HepG2 (cell line): Measurements from ENCODE around the gene TMEM74B. TPM values are rescaled to one million over a fixed set of nuclear protein-coding genes. Genes with fewer than 3 reads are reported as not detected.

Experiments used
- ATAC-seq: fragments of 200-7000 bp; cut with Tn5 transposase; 3 replicates; pipeline ENCODE4 v1.9.1; 2020; ENCODE audit warnings: mild to moderate bottlenecking, moderate library complexity
- BruUV-seq: library from RNA; stranded (reverse); fragments of 400-500 nt; replicated peaks from 2 replicates; lab custom pipeline; 2021; lab: Mats Ljungman, UMichigan
- CTCF ChIA-PET: fragments of 300-600 bp; formaldehyde crosslinking; extraction: SDS; loops from one replicate; lab custom pipeline; 2021; ENCODE audit warnings: low total read pairs, inconsistent platforms, low intra/inter-chr PET ratio; lab: Yijun Ruan, JAX
- POLR2A ChIA-PET: fragments of 350-600 bp; sonication (Branson Sonifier 250); formaldehyde crosslinking; loops from one replicate; lab custom pipeline; 2020; ENCODE audit warnings: antibody characterized with exemption, inconsistent platforms; lab: Yijun Ruan, JAX
- DNase-seq: peaks from one replicate; pipeline ENCODE4 v3.0.0-alpha.2; 2015; ENCODE audit warnings: low spot score
- FAIRE-seq: peaks from 3 replicates; lab custom pipeline; 2011; peaks lifted over from hg19 to GRCh38; lab: Jason Lieb, UNC
- H2AFZ ChIP-seq: one replicate; pipeline ENCODE4 v1.6.1; 2011; ENCODE audit warnings: low read length, inconsistent platforms
- H3K27ac ChIP-seq: fragments of 300-600 bp; 3 replicates; pipeline ENCODE4 v1.8.0; 2011; ENCODE audit warnings: mixed run types, mild to moderate bottlenecking, mixed read lengths, low read length, inconsistent platforms; ENCODE audit not compliant: insufficient read depth; ENCODE audit errors: extremely low read length
- H3K27me3 ChIP-seq, 2 experiments: fragments of 200-600 bp in 1 of 2; 2 replicates in 1 of 2; 3 replicates in 1 of 2; pipeline versions ENCODE4 v1.6.0 to v1.8.0; 2011; ENCODE audit warnings: low read length in 2 of 2, mild to moderate bottlenecking in 2 of 2, moderate library complexity in 2 of 2, inconsistent platforms in 1 of 2; ENCODE audit not compliant: insufficient read depth in 2 of 2, control insufficient read depth in 1 of 2
- H3K36me3 ChIP-seq, 2 experiments: fragments of 200-600 bp in 1 of 2; replicated peaks in 1 of 2; 2 replicates in 1 of 2; 3 replicates in 1 of 2; pipeline versions ENCODE4 v1.5.1 to v1.8.0; 2011; ENCODE audit warnings: low read length in 2 of 2, inconsistent platforms in 1 of 2; ENCODE audit not compliant: insufficient read depth in 2 of 2, control insufficient read depth in 1 of 2
- H3K4me1 ChIP-seq: 2 replicates; pipeline ENCODE4 v1.5.1; 2012; ENCODE audit warnings: low read length, inconsistent platforms; ENCODE audit not compliant: insufficient read depth
- H3K4me2 ChIP-seq: 2 replicates; pipeline ENCODE4 v1.6.0; 2011; ENCODE audit warnings: low read depth, low read length, inconsistent platforms
- H3K4me3 ChIP-seq, 3 experiments: fragments of 200-600 bp in 1 of 3; sonication (generic), shearing (Covaris generic) in 1 of 3; replicated peaks in 1 of 3; 2 replicates each; pipeline ENCODE4 v1.5.1; 2011 to 2016; ENCODE audit warnings: low read length in 3 of 3, inconsistent platforms in 2 of 3, low read depth in 2 of 3, mild to moderate bottlenecking in 2 of 3, control low read depth in 1 of 3, mixed read lengths in 1 of 3; ENCODE audit not compliant: insufficient read depth in 1 of 3
- H3K79me2 ChIP-seq: one replicate; pipeline ENCODE4 v1.6.1; 2011; ENCODE audit warnings: low read length, inconsistent platforms; ENCODE audit not compliant: insufficient read depth
- H3K9ac ChIP-seq: 2 replicates; pipeline ENCODE4 v1.6.0; 2011; ENCODE audit warnings: mild to moderate bottlenecking, low read depth, low read length, inconsistent platforms; ENCODE audit not compliant: insufficient read depth
- H3K9me3 ChIP-seq: 2 replicates; pipeline ENCODE4 v1.5.1; 2012; ENCODE audit warnings: mild to moderate bottlenecking, low read length
- H4K20me1 ChIP-seq: 2 replicates; pipeline ENCODE4 v1.6.0; 2011; ENCODE audit warnings: inconsistent platforms, mild to moderate bottlenecking, low read length, moderate library complexity; ENCODE audit not compliant: insufficient read depth
- CEBPZ ChIP-seq: IDR thresholded peaks from 2 replicates; pipeline ENCODE4 v1.6.1; 2012; ENCODE audit warnings: low read length, improper control_type of control experiment
- GATAD1 ChIP-seq: IDR thresholded peaks from 2 replicates; pipeline ENCODE4 v1.6.1; 2016; ENCODE audit warnings: missing genetic modification reagents, missing compliant biosample characterization
- KAT8 ChIP-seq: IDR thresholded peaks from 2 replicates; pipeline ENCODE4 v1.6.1; 2016; ENCODE audit warnings: missing genetic modification reagents, missing compliant biosample characterization
- MED8 ChIP-seq: sonication (generic); formaldehyde crosslinking; IDR thresholded peaks from 2 replicates; pipeline ENCODE4 v1.8.1; 2023; ENCODE audit warnings: mild to moderate bottlenecking, missing genetic modification reagents; ENCODE audit not compliant: insufficient replicate concordance
- MIER3 ChIP-seq: IDR thresholded peaks from 2 replicates; pipeline ENCODE4 v1.6.1; 2016; ENCODE audit warnings: missing compliant biosample characterization, borderline replicate concordance
- NR2F2 ChIP-seq: IDR thresholded peaks from 2 replicates; pipeline ENCODE4 v1.6.1; 2012; ENCODE audit warnings: low read depth, inconsistent platforms, borderline replicate concordance
- SP4 ChIP-seq: sonication (generic); formaldehyde crosslinking; IDR thresholded peaks from 2 replicates; pipeline ENCODE4 v1.8.1; 2023; ENCODE audit warnings: mild to moderate bottlenecking, missing genetic modification reagents
- TAF1 ChIP-seq: sonication (generic); formaldehyde crosslinking; IDR thresholded peaks from 2 replicates; pipeline ENCODE4 v1.4.0; 2020; ENCODE audit warnings: missing genetic modification reagents
- XBP1 ChIP-seq: sonication (generic); formaldehyde crosslinking; IDR thresholded peaks from 2 replicates; pipeline ENCODE4 v1.5.0; 2020; ENCODE audit warnings: missing genetic modification reagents
- ZFP90 ChIP-seq: sonication (generic); formaldehyde crosslinking; IDR thresholded peaks from 2 replicates; pipeline ENCODE4 v1.8.0; 2022; ENCODE audit warnings: missing genetic modification reagents, mild to moderate bottlenecking, inconsistent platforms, borderline replicate concordance
- ZNF251 ChIP-seq: sonication (generic); formaldehyde crosslinking; IDR thresholded peaks from 2 replicates; pipeline ENCODE4 v1.9.0; 2021; ENCODE audit warnings: mild to moderate bottlenecking, missing genetic modification reagents
- ZNF720 ChIP-seq: sonication (generic); formaldehyde crosslinking; IDR thresholded peaks from 2 replicates; pipeline ENCODE4 v1.4.0; 2020; ENCODE audit warnings: missing genetic modification reagents
- WGBS: methylation state at CpG from one replicate; pipeline ENCODE4 v1.1.6; 2017; ENCODE audit warnings: low lambda C conversion rate; 5-methylcytosine and 5-hydroxymethylcytosine counted together
- in situ Hi-C: cut with HindIII; loops from 2 replicates; pipeline ENCODE4 v1.10.0; 2017; ENCODE audit warnings: low pct_unique_long_range_greater_than_20kb; ENCODE audit not compliant: extremely low pct_ligation_motif_present
- intact Hi-C: fragments of 100-400 bp; cut with micrococcal nuclease; formaldehyde crosslinking; loops from one replicate; pipeline ENCODE4 v1.10.0; 2022; ENCODE audit not compliant: unreplicated experiment
- polyA plus RNA-seq, 8 experiments: library from polyadenylated mRNA; depleted of rRNA in 3 of 8; stranded (reverse) in 7 of 8; unstranded in 1 of 8; fragments of >200 nt; fragmentation: Illumina TruSeq in 4 of 8; extraction: Trizol in 4 of 8; gene quantifications; 2 replicates each; pipeline versions ENCODE4 v1.2.1 to v1.2.3, GENCODE V29; 2011 to 2016; ENCODE audit warnings: low read depth in 4 of 8, missing spikeins in 1 of 8, mixed read lengths in 1 of 8; ENCODE audit not compliant: insufficient read depth in 1 of 8
- total RNA-seq, 5 experiments: library from RNA; depleted of rRNA; stranded (reverse); fragments of >200 nt; fragmentation: Illumina TruSeq; extraction: Trizol; gene quantifications; 2 replicates each; pipeline ENCODE4 v1.2.3, GENCODE V29; 2016; ENCODE audit warnings: low read depth in 1 of 5
- TF ChIP-seq, protein P1 (sequence below): sonication (generic); formaldehyde crosslinking; IDR thresholded peaks from 2 replicates; pipeline ENCODE4 v1.8.1; 2022; ENCODE audit warnings: low read depth, mild to moderate bottlenecking, missing genetic modification reagents

The TMEM74B gene
- total and polyA plus RNA-seq, 2 of the 13 experiments (the other 11 are each of a cell fraction or from before 2014, with no cell fraction given) = 4.7 to 18.4 TPM

- BruUV-seq = no TSS peak
- Histone ChIP-seq H3K9ac (no peak overlapping the region), H3K4me3 (no peak overlapping the region), H2AFZ (no peak overlapping the region), H3K79me2 (no peaks in the 10 kb centered on the region), H3K27ac (no peak overlapping the region), H3K4me2 (no peak overlapping the region), H3K27me3 (peaks cover 0 to 2% of the 10 kb centered on the region in 2 experiments; a peak in 1 of 5 replicates), H4K20me1 (no peaks in the 10 kb centered on the region)
- in situ Hi-C loops (no loop called here), intact Hi-C loops (no loop called here)
- no peak for FAIRE-seq
- ATAC-seq = no peak
- POLR2A ChIA-PET = no interaction called here
- no peak for TF ChIP-seq ZNF720 (CRISPR knock-in tag)
- no peak for TF ChIP-seq NR2F2
- no peak for TF ChIP-seq MED8 (CRISPR knock-in tag)
- no peak for TF ChIP-seq XBP1
- no peak for TF ChIP-seq GATAD1
- no peak for TF ChIP-seq TAF1 (CRISPR knock-in tag)
- no peak for TF ChIP-seq KAT8
- TF ChIP-seq CEBPZ = no peak
- TF ChIP-seq MIER3 (CRISPR knock-in tag) = no peak
- TF ChIP-seq, protein P1, sequence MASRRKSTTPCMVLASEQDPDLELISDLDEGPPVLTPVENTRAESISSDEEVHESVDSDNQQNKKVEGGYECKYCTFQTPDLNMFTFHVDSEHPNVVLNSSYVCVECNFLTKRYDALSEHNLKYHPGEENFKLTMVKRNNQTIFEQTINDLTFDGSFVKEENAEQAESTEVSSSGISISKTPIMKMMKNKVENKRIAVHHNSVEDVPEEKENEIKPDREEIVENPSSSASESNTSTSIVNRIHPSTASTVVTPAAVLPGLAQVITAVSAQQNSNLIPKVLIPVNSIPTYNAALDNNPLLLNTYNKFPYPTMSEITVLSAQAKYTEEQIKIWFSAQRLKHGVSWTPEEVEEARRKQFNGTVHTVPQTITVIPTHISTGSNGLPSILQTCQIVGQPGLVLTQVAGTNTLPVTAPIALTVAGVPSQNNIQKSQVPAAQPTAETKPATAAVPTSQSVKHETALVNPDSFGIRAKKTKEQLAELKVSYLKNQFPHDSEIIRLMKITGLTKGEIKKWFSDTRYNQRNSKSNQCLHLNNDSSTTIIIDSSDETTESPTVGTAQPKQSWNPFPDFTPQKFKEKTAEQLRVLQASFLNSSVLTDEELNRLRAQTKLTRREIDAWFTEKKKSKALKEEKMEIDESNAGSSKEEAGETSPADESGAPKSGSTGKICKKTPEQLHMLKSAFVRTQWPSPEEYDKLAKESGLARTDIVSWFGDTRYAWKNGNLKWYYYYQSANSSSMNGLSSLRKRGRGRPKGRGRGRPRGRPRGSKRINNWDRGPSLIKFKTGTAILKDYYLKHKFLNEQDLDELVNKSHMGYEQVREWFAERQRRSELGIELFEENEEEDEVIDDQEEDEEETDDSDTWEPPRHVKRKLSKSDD = no peak
- no peak for TF ChIP-seq ZNF251
- no peak for TF ChIP-seq SP4 (CRISPR knock-in tag)
- no peak for TF ChIP-seq ZFP90 (CRISPR knock-in tag)
- TF ChIP-seq, all 625 proteins: peak for 0
- WGBS = 58% methylated on average over 3 of the region's 3 CpGs
- CTCF ChIA-PET = no interaction called here
- no peaks in the 10 kb centered on the region for H3K9me3 ChIP-seq
- H3K36me3 ChIP-seq = no peaks in the 10 kb centered on the region
- no peak for DNase-seq
- peaks cover 38% of the 10 kb centered on the region for H3K4me1 ChIP-seq
Observed at GRCh38 chr20:1190847-1191246, 6.1 kb upstream of the TMEM74B start.
